NCI-H1105 treated with DMSO at 0.1 percent for 48 hours (cell line): Measurements from ENCODE around the gene HIBADH.
"Not testable (repeated sequence)": the region's sequence is repeated elsewhere in the genome, so short reads cannot be mapped to it uniquely, and the experiment has no call there.

ENCODE experiments used
- DNase-seq: peaks from one replicate; lab custom pipeline; 2025; lab: John Stamatoyannopoulos, UW

Gene HIBADH

GRCh38 chr7:27678617-27679260 lies 16.1 kb upstream of the HIBADH start:
- DNase-seq, result no peak

GRCh38 chr7:27677912-27678612 lies 15.4 kb upstream of the HIBADH start:
- no peak for DNase-seq

GRCh38 chr7:27674126-27674525 lies 11.4 kb upstream of the HIBADH start:
- DNase-seq, result not testable (repeated sequence)

- no peak for DNase-seq
These were observed 9.0 kb upstream of the HIBADH start for GRCh38 chr7:27671675-27672074.

- DNase-seq, result no peak
These were observed 8.0 kb upstream of the HIBADH start for GRCh38 chr7:27670676-27671075.

- no peak for DNase-seq
These were observed 7.5 kb upstream of the HIBADH start for GRCh38 chr7:27670177-27670576.

- no peak for DNase-seq
These were observed 2.8 kb upstream of the HIBADH start for GRCh38 chr7:27665531-27665930.

GRCh38 chr7:27663989-27664331 lies 1.3 kb upstream of the HIBADH start:
- no peak for DNase-seq

- DNase-seq, result peak; percentile 32
These were observed 733 bp downstream of the HIBADH start for GRCh38 chr7:27661811-27662489.

GRCh38 chr7:27656724-27657123 lies 6.0 kb downstream of the HIBADH start:
- no peak for DNase-seq

GRCh38 chr7:27655184-27655583 lies 7.5 kb downstream of the HIBADH start:
- no peak for DNase-seq

GRCh38 chr7:27652518-27652917 lies 10.2 kb downstream of the HIBADH start:
- DNase-seq, result no peak

- DNase-seq, result no peak
These were observed 11.0 kb downstream of the HIBADH start for GRCh38 chr7:27651702-27652101.

- no peak for DNase-seq
These were observed 12.4 kb downstream of the HIBADH start for GRCh38 chr7:27650283-27650682.

GRCh38 chr7:27647489-27647888 lies 15.2 kb downstream of the HIBADH start:
- no peak for DNase-seq

- no peak for DNase-seq
These were observed 15.6 kb downstream of the HIBADH start for GRCh38 chr7:27647046-27647445.

- no peak for DNase-seq
These were observed 20.4 kb downstream of the HIBADH start for GRCh38 chr7:27642271-27642670.

- no peak for DNase-seq
These were observed 21.0 kb downstream of the HIBADH start for GRCh38 chr7:27641581-27642230.

GRCh38 chr7:27640884-27641574 lies 21.7 kb downstream of the HIBADH start:
- no peak for DNase-seq

GRCh38 chr7:27639851-27640250 lies 22.8 kb downstream of the HIBADH start:
- no peak for DNase-seq

GRCh38 chr7:27639048-27639447 lies 23.6 kb downstream of the HIBADH start:
- not testable (repeated sequence) for DNase-seq

- peak; percentile 77 for DNase-seq
These were observed 26.2 kb downstream of the HIBADH start for GRCh38 chr7:27636326-27637006.
